Measurements from ENCODE around the gene CDKN1C.
"Not testable (repeated sequence)": the region's sequence is repeated elsewhere in the genome, so short reads cannot be mapped to it uniquely, and the experiment has no call there.

The CDKN1C gene

DNA sequence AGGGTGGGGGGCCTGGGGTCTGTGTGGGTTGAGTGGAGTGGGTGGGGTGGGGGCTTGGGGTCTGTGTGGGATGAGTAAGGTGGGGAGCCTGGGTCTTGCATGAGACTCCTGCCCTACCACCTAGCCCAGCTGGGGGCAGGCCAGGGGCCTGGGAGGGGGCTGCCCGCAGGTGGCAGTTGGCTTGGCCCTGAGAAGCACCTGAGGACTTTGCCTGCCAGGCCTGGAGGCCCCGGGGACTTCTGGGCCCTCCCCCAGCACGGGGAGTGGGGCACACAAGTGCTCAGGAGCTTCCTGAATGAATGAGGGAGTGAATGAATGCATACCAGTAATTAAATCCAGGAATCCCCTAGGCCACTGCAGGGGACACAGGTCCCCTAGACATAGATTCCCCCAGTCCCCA is 37.1 kb upstream of the CDKN1C start:
- DNase-seq: no peak

DNA sequence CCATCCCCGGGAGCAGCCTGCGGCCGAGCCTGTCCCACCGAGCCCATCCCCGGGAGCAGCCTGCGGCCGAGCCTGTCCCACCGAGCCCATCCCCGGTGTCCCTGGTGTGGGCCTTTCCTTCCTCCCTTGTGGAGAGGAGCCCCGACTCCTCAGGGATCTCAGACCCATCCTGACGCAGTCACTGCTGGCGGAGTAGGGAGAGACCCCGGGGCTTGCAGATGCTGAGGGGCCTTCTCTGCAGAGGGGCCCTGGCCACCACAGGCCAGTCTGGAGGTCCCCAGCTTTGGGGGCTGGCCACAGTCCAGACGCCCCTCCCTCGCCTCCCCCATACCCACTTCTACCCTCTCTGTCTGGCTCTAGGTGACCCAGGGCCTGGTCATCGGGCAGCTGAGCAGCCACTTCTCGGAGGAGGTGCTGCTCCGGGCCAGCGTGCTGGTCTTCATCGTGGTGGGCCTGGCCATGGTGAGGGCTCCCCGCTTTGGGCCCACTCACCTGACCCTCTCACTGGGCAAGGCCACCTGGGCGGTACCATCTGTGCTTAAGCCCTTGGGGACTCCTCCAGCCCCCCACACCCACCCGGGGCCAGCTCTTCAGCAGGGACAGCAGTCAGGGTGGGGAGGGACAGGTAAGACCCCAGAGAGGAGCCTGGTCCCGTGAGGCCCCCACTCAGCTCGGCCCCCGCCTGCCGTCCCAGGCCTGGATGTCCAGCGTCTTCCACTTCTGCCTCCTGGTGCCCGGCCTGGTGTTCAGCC is 36.3 kb upstream of the CDKN1C start:
- no peak for DNase-seq

DNA sequence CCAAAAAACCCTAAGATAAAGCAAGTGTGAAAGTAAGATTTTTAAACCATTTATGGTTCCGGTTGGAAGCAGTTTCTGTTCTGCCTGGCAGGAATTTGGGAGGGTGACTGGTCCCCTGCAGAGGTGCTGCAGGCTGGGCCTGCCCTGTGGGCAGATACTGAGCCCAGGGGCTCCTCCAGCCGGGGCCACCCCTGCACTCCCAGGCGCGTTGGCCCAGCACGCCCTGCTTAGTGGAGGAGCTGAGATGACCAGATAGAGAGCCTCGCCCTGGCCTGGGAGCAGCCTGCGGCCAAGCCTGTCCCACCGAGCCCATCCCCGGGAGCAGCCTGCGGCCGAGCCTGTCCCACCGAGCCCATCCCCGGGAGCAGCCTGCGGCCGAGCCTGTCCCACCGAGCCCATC is 35.7 kb upstream of the CDKN1C start:
- no peak for DNase-seq

DNA sequence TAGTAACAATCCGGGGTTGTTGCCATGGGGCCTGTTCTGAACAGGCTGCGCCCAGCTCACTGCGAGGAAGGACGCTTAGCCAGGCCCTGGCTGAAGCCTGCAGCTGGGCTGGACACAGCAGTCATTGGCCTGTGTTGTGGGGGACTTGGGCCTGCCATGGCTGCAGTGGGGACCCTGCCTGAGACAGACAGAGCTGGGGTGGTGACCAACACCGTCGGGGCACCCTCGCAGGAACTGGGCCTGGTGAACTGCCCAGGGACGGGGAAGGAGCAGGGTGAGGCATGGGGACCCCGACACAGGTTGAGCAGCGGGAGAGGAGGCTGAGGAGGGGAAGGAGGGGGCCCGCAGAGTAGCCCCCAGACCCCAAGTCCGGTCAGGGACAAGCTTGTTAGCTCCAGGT is 34.8 kb upstream of the CDKN1C start:
- no peak for DNase-seq

DNA sequence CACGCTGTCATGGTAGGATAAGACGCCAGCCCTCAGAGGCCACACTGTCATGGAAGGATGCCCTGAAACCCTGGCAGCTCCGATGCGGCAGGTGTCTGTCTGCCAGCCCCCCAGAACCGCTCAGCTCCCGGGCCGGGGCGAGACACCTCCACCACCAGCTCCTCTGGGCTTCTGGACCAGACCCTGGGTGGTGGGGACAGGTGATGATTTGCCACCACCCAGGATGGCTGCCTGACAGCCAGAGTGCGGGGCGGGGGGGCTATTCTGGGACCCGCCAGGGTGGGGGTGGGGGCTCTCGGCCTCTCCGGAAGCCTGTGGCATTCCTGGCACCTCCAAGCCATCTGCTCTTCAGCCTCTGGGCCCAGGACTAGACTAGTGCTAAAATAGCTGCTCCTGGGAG is 34.3 kb upstream of the CDKN1C start:
- no peak for DNase-seq

DNA sequence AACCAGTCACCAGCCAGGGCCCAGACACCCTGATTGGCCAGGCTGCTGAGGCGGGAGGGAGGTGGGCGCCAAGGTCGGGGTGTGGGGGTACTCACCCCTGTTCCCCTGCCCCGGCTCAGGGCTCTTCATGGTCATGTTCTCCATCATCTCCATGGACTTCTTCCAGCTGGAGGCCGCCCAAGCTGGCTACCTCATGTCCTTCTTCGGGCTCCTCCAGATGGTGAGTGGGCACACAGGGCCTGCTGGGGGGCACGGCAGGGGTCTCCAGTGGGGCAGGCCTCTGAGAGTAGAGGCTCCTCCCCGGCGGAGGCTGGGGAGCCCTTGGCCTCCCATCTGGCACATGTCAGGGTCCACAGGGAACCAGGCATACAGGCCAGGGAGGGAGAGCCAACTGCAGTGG is 33.6 kb upstream of the CDKN1C start:
- no peak for DNase-seq

DNA sequence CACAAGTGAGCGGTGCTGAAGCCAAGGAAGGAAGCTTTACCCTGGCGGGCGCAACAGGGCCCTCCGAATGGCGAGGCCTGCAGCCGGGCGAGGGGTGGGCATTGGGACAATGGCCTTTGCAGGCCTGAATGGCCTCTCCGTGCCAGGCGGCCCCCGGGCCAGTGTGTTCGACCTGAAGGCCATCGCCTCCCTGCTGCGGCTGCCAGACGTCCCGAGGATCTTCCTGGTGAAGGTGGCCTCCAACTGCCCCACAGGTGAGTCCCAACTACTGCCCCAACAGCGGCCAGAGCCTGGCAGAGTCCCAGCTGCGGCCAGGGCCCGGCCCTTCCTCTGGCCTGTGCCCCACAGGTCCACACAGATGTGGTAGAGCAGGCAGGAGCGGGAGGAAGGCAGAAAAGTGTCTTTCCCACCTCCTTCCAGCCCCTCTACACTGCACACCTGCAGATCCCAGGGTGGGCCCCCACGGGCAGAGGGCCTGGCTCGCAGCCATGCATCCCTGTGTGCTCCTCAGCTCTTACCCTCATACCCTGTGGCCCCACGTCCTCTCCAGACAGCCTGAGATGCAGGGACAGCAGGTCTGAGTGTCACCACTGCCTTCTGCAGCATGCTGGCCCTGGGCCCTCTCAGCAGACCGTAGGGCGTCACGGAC is 32.4 kb upstream of the CDKN1C start:
- DNase-seq: no peak

DNA sequence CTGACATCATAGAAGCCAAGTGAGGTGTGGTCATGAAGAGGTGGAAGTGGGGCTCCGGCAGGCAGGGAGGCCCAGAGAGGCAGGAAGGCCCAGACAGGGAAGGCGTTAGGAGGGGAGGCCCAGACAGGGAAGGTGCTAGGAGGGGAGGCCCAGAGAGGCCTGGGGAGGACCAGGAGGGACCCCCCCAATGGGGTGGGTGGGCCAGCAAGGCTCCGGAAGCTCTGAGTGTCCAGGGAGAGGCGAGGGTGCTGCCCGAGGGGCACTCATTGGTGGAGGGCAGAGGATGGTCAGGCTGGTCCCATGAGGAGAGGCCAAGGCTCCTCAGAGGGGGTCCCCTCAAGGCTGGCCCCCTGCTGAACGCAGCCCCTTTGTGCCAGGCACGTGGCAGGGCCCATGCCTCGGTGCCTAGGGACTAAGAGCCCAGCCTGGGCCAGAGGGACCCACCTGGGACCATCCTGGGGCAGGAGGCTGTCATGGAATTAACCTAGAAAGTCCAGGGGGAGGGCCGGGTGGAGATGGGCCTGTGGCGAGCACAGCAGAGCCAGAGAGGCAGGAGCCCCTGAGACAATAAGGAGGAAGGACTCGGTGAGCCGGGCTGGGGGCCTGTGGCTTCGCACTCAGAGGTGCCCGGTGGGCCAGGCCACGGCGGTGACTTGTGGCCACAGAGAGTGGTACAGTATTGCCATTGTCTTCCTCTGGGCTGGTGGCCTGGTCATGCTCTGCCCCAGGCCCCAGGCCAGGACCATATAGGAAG is 31.5 kb upstream of the CDKN1C start:
- DNase-seq: no peak

DNA sequence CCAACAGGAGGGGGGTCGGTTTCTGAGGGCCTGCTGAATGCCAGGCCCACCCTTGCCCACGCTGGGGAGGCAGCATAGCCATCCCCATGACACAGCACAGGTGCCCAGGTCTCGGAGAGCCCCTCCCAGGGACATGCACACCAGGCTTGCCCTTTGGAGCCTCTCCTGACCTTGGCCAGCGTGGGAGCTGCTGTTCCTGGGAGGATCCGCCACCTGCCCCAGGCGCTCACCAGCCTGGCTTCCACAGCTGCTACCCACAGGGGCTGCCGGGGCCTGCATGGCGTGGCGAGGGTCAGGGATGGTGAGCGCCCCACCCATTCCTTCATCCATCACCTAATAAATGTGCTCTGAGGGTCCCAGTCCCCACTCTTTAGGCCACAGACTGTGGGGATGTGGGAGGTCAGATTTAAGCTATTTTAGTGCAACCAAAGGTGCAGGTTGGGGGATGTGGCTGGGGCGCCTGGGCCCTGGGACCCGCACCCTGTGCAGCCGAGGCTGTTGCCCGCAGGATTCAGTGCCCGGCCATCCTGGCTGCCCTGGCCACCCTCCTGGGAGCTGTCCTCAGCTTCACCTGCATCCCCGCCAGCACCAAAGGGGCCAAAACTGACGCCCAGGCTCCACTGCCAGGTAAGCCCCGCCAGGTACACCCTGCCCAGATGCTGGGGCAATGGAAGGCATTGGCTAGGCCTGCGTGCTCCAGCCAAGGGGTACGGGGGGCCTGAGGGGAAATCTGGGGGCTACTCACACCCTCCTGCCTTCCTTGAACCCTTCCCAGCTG is 30.7 kb upstream of the CDKN1C start:
- DNase-seq: no peak

DNA sequence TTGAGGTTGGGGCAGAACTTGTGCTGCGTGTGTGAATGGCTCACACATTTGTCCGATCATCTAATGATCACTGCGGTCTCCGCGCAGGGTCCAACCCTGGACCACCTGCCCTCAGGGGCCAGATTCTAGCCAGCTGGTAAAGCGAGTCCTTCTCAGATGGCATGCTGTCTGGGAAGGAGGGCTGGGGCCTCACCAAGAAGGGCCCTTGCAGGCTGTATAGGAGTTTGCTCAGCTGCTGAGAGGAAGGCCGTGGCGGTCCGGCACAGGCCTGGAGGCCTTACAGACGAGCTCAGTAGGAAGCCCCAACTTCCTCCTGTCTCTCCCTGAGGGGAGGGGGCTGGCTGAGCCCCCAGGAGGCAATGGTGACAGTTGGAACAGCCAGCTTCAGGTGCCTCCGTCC is 29.9 kb upstream of the CDKN1C start:
- no peak for DNase-seq

DNA sequence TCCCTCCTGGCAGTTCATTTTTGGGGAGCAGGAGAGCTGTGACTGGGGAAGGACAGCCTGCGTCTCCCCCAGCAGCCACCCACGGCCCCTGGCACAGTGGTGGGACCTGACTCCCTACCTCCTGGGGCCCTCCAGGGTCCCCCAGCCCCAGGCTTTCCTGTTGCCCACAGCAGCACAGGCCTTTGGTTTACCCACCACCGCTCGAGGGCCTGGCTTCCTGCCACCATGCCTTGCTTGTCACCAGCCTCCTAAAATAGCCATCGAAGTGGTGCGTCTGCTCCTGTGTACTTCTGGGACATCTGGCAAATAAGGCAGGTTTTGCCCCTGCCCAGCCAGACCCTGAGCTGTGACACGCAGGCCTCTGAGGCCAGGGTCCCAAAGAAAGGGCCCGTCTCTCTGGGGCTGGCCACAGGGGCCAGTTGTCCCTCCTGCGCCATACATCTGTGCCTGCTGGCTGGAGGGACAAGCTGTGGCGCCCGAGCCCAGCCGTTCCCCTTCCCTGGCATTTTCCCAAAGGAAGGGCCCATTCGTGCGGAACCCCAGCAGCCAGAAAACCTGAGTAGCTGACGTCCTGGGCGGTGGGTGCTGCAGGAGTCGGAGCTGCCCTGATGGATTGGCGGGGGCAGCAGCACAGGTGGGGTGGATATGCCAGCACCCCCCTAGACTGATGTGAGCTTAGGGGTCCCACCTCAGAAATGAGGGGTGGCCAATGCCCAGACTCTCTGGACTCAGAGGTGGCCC is 29.1 kb upstream of the CDKN1C start:
- no peak for DNase-seq

DNA sequence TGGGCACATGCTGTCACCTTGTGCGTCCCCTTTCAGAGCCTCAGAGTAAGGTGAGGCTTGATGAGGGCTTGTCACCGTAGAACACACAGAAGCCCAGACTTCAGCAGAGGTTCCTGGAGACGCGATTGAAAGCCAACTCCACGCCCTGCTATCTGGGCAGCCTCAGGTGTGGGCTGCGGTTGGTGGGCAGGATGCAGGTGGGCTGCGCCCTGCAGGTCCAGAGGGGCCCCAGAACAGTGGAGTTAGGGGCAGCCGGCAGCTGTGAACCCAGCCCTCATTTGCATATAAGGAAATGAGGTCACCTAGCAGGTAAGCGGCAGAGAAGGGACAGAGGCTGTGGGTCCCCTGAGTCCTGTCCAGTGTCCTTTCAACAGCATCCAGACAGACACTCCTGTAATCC is 28.2 kb upstream of the CDKN1C start:
- DNase-seq: no peak

DNA sequence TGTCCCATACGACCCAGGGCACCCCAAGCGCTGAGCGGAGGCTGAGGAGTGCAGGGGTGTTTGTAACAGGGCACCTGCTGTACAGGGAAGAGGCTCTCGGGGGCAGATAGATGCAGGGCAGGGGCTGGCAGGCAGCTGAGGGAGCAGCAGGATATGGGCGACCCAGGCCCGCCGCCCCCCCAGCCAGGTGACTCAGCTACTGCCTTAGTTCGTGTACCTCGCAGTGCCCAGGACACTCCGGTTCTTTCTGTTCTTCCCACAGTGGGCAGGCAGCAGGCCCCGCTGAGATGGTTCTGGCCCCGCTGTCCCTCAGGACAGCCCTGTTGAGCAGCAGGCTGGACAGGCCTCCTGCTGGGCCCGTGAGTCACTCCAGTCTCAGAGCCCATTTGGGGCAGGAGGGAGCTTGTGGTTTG is 27.4 kb upstream of the CDKN1C start:
- no peak for DNase-seq

DNA sequence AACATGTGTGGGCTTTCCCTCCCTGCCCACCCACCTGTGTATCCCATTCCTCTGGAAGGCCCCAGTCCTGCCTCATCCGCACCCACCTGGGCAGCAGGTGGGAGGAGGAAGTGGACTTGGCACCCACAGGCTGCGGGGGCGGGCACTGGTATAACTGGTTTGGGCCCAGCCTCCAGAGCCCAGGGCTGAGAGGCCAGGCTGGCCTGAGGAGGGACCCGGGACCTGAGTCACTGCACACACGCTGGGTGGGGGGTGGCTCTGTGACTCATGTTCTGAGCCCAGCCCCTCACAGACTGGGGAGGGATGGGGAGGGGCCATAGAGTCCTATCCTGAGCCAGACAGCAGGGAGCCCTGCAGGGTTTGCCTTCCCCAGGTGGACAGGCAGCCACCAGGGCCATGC is 26.9 kb upstream of the CDKN1C start:
- no peak for DNase-seq

DNA sequence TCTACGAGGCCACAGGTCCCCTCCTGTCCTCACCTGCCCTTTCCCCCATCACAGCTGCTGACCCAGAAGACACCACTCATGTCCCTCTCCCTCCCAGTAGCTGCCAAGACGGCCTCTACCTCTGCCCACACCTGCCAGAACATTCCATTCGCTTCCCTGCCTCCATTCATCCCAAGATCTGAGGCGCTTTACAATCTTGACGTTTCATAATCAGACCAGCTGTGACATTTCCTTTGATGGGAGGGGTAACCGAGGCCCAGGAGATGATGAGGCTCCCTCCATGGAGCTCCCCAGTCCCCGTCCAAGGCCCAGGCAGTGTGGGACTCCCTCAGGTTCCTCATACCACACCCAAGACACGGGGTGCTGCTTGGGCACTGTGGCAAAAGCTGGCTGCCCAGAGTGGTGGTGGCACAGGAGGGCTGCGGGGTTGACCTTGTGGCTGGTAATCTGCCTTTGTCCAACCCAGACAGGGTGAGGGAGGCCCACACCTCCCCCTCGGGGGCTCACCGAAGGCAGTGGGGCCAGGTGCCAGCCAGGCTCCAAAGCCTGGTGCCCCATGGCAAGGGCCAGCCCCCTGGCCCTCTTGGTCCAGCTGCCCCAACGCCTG is 26.3 kb upstream of the CDKN1C start:
- no peak for DNase-seq

DNA sequence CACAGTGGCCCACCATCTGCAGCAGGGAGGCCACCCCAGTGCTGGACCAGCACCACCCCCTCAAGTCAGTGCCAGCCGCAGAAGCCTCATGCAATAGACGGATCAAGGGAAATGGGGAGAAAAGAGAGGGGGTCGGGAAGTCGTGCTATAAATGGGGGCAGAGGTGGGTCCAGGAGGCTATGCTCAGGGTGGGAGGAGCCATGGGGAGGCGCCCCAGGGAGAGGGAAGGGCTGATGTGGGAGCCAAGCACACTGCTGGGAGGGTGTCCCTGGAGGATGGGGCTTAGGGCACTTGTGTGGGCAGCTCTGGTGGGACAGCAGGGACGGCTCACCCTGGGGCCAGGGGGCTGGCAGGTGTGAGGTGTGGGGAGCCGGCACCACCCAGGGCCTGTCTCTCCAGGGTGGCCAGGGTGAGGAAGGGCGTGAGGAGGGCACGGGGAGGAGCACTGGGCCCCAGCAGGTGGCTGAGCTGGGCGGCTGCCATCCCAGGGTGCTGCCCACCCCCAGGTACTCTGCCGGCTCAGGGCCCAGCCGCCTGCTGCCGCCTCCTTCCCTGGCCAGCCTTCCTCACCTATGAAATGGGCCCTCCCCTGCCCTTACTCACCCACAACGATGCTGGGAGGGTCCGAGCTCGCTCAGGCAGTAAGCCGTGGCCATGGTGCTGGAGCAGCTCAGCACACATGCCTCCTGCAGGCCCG is 25.7 kb upstream of the CDKN1C start:
- DNase-seq: no peak

DNA sequence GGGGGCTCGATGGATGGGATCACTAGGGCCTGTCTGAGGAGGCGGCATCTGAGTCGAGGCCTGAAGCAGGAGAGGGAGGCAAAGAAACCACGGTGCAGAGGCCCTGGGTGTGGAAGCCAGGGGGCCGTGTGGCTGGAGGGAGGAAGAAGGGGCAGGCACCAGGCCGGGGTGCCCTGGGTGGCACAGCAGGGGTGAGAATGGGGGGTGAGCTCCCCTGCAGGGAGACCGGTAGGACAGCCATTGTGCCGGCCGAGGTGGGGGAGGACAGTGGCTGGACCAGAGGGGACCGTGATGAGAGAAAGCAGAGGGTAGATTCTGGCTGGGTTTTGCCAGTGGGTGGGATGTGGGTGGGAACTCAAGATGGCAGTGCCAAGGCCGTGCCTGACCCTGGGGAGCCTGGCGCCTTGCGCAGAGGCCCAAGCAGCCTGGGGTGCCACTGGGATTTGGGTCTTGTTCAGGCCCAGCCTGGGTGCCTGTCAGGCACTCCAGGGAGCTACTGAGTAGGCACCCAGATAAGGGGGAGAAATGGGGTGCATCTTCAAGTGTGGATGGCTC is 24.9 kb upstream of the CDKN1C start:
- no peak for DNase-seq

DNA sequence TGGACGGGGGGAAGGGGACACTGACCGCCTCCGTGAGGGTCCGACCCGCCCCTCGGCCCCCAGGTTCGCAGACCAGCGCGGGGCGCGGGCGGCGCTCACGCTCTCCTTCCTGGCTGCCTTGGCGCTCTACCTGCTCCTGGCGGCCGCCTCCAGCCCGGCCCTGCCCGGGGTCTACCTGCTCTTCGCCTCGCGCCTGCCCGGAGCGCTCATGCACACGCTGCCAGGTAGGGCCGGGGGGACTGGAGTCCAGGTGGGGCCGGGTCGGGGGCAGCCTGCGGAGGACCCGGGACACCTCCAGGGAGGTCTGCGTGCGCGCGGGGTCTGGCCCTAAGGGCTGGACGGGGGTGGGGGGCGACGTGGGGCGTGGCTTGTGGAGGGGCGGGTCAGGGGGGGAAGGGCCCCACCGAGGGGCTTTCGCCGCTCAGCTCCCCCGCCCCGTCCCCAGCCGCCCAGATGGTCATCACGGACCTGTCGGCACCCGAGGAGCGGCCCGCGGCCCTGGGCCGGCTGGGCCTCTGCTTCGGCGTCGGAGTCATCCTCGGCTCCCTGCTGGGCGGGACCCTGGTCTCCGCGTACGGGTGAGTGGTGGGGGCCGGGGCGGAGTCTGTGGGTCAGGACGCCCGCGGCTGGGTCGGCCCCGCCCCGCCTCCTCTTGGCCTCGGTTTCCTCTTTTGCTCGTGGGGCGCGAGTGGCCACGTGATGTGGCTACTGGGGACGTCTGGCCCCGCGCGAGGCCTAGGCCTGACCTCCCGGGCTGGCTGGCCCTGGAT is 23.7 kb upstream of the CDKN1C start:
- no peak for DNase-seq

DNA sequence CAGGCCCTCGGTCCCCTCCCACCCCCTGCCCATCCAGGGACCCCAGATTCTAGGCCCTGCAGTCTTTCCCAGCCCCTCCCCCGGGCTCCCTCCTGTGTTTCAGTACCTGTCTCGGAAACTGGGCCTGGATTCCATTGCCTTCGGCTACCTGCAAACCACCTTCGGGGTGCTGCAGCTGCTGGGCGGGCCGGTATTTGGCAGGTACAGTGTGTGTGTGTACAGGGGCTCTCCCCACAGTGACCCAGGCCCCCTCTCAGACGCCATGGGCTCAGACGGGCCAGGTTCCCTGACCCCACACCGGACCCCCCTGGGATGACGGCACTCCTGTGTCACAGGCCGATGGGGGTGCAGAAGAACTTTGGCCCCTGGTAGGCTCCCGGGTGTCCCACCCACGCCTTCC is 22.6 kb upstream of the CDKN1C start:
- DNase-seq: no peak

DNA sequence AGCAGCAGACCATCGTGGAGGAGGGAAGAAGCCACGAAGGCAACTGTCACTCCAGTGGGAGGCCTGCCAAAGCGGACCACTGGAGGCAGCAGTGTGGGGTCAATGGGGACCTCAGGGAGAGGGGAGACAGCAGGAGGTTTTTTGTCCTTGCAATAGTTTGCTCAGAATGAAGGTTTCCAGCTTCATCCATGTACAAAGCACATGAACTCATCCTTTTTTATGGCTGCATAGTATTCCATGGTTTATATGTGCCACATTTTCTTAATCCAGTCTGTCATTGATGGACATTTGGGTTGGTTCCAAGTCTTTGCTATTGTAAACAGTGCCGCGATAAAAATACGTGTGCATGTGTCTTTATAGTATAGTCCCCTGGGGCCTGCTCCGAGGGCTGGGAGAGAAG is 19.7 kb upstream of the CDKN1C start:
- DNase-seq: not testable (repeated sequence)

Data from C1 segment of cervical spinal cord (tissue), 14 donors.